Coronary artery (tissue), 2 donors: ENCODE data around the gene PITX3.
"Not testable (repeated sequence)": the region's sequence is repeated elsewhere in the genome, so short reads cannot be mapped to it uniquely, and the experiment has no call there.

Experiments used
- DNase-seq: peaks from one replicate; pipeline ENCODE4 v3.0.0-alpha.2; 2017; ENCODE audit warnings: low spot score
- H3K27ac ChIP-seq, 2 donors: fragments of 200-600 bp; sonication (generic); one replicate each; pipeline ENCODE4 v1.5.1; 2016 to 2019
- H3K4me3 ChIP-seq: fragments of 200-600 bp; sonication (generic); 2 replicates; pipeline ENCODE4 v1.5.1; 2016; ENCODE audit warnings: mild to moderate bottlenecking, moderate library complexity
- TF ChIP-seq, protein P1 (sequence below): fragments of 200-600 bp; sonication (generic); IDR thresholded peaks from one replicate; pipeline ENCODE4 v1.5.1; 2019; ENCODE audit warnings: antibody characterized with exemption

PITX3 gene

DNA sequence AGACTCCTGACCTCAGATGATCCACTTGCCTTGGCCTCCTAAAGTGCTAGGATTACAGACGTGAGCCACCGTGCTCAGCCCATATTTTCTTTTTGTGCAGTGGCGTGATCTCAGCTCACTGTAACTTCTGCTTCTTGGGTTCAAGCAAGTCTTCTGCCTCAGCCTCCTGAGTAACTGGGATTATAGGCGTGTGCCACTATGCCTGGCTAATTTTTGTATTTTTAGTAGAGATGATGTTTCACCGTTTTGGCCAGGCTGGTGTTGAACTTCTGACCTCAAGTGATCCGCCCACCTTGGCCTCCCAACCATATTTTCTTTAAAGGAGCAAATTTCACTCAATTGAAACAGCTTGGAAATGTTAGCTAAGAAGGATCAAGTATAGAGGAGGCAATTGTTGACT is 20.5 kb upstream of the PITX3 start:
- TF ChIP-seq, protein P1, sequence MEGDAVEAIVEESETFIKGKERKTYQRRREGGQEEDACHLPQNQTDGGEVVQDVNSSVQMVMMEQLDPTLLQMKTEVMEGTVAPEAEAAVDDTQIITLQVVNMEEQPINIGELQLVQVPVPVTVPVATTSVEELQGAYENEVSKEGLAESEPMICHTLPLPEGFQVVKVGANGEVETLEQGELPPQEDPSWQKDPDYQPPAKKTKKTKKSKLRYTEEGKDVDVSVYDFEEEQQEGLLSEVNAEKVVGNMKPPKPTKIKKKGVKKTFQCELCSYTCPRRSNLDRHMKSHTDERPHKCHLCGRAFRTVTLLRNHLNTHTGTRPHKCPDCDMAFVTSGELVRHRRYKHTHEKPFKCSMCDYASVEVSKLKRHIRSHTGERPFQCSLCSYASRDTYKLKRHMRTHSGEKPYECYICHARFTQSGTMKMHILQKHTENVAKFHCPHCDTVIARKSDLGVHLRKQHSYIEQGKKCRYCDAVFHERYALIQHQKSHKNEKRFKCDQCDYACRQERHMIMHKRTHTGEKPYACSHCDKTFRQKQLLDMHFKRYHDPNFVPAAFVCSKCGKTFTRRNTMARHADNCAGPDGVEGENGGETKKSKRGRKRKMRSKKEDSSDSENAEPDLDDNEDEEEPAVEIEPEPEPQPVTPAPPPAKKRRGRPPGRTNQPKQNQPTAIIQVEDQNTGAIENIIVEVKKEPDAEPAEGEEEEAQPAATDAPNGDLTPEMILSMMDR = no peak
- no peak for DNase-seq
- no peak overlapping the region for H3K4me3 ChIP-seq
- H3K27ac ChIP-seq = no peak overlapping the region

DNA sequence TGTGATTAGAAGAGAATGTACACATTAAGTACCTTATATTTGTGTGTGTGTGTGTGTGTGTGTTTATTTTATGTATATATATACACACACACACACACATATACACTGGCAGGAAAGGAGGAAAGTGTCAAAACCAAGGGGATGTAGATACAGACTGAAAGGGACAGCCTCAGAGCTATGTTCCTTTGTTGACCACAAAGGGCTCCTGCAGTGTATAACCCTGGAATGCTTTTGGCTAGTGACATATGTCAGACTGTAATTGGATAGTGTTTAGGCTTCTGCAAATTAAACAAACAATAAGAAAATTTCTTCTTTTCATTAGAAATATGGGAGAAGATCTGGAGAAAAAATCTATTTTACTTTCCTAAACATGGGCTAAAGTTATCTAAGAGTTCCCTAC is 19.9 kb upstream of the PITX3 start:
- TF ChIP-seq, protein P1 = no peak
- no peak overlapping the region for H3K4me3 ChIP-seq

DNA sequence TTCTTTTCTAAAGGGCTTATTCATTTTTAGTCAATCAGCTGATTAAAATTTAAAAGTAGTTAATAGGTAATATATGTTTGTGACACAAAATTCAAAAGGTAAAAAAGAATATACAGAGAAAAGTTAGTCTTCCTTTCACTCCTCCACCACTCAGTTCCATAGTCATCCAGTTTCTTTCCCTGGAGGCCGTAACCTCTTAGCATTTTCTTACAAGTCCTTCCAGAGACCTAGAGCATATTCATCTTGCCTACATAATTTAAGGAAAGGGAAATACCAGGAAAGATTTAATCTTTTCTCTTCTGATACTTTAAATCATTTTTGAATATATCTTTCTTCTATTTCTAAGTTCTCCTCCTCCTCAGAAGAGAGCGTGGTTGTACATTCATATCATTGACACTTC is 14.1 kb upstream of the PITX3 start:
- TF ChIP-seq, protein P1 = no peak
- H3K4me3 ChIP-seq = no peak overlapping the region
- no peak for DNase-seq
- H3K27ac ChIP-seq = no peak overlapping the region

More for the DNA sequence above, 19.9 kb upstream of the PITX3 start:
- no peak for DNase-seq
- no peak overlapping the region for H3K27ac ChIP-seq

DNA sequence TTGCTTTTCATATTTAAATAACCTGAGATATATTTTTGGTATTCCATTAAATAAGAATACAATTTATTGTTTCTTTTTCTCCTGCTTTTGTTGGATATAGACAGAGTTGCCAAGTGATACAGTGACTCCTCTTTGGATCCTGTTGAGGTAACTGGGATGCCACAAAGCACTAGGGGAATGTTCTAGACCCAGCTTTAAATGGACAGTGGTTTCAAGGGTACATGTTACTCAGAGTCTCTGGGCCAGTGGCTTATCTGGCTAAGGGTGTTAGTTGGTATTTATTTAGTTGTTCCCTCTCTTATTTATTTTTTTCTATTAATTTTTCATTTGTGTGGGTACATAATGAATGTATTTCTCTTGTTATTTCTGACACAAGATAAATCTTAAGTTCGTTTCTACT is 13.1 kb upstream of the PITX3 start:
- TF ChIP-seq, protein P1 = no peak
- DNase-seq = no peak
- H3K27ac ChIP-seq = no peak overlapping the region
- H3K4me3 ChIP-seq = no peak overlapping the region

DNA sequence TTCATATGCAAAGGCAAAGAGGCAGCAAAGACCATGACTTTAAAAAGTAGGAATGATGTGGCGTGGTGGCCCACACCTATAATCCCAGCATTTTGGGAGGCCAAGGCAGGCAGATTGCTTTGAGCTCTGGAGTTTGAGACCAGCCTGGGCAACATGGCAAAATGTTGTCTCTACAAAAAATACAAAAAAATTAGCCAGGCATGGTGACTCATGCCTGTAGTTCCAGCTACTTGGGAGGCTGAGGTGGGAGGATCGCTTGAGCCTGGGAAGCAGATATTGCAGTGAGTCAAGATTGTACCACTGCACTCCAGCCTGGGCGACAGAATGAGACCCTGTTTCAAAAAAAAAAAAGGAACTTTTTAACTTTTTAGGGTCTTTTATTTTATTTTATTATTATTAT is 11.2 kb upstream of the PITX3 start:
- H3K27ac ChIP-seq, H3K4me3 ChIP-seq, DNase-seq: not testable (repeated sequence)

DNA sequence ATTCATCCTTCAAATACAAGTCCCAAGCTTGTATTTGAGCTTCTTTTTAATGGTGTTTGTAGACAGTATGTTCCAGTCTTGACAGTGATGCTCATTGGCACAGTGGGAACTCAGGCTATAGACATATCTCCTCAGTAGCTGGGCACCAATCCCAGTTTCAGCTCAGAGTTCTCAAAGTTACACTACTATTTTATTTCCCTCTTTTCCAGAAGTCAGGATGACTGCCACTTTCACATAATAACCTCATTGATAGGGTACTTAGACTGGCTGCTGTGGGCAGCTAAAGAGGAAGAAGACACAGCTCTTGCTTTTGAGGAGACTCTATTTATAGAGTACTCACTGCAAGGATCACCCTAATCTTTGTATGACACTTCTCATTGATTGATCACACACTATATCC is 6.4 kb upstream of the PITX3 start:
- Histone ChIP-seq H3K4me3 (no peak overlapping the region), H3K27ac (no peak overlapping the region)
- TF ChIP-seq, protein P1 = no peak
- no peak for DNase-seq

DNA sequence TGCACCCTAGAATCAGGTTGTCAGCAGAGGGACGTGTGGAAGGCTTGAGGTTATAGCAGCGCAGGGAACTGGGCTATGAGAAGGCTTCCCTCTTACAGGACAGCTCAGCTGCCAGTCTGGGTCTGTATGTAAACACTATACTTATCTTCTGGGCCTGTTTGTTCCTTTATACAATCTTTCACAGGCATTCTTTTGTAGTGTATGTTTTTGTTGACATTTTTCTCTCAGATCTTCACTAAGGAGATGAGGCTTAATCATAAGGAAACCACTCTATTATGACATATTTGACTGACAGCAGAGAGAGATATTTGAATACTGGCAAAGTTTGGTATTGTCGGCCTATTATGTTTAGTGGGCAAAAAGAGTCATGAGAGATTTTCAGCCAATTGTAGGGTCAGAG is 4.9 kb upstream of the PITX3 start:
- Histone ChIP-seq H3K27ac (peak overlapping the region; percentile 75 to 91), H3K4me3 (peak overlapping the region; percentile 83)
- no peak for DNase-seq
- TF ChIP-seq, protein P1 = no peak

DNA sequence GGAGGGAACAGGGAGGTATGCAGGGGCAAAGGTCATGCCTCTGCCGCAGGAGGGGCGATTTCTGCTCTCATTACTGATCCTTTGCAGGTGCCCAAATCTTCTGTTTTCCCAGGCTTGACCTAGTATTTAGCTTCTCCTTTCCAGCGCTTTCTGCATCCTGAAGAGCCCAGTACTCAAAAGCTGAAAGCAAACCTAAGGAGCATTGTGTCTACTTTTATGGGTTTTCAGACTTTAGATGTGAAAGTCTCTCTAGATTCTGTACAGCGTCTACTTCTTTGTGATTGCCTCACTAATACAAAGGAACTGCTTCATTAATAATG is 4.6 kb upstream of the PITX3 start:
- TF ChIP-seq, protein P1 = no peak
- peak overlapping the region; percentile 75 to 91 for H3K27ac ChIP-seq
- H3K4me3 ChIP-seq = peak overlapping the region; percentile 83
- no peak for DNase-seq
